KMS-11 (cell line): ENCODE measurements around the gene FSTL5.

Source experiments
- H2AFZ ChIP-seq: fragments of 200-600 bp; sonication (generic); 2 replicates; pipeline ENCODE4 v1.6.1; 2016; ENCODE audit warnings: antibody characterized with exemption, mixed run types, low read depth
- H3K27ac ChIP-seq: fragments of 200-600 bp; sonication (generic); 2 replicates; pipeline ENCODE4 v1.6.1; 2016; ENCODE audit warnings: mild to moderate bottlenecking, mixed run types
- H3K27me3 ChIP-seq: fragments of 200-600 bp; sonication (generic); 2 replicates; pipeline ENCODE4 v1.6.1; 2017; ENCODE audit warnings: mild to moderate bottlenecking, low read depth, mixed run types, moderate library complexity; ENCODE audit not compliant: insufficient read depth
- H3K36me3 ChIP-seq: fragments of 200-600 bp; sonication (generic); 2 replicates; pipeline ENCODE4 v1.6.1; 2017; ENCODE audit warnings: mild to moderate bottlenecking, mixed run types; ENCODE audit not compliant: insufficient read depth
- H3K4me1 ChIP-seq: fragments of 200-600 bp; sonication (generic); 2 replicates; pipeline ENCODE4 v1.6.1; 2016; ENCODE audit warnings: mild to moderate bottlenecking, low read depth, mixed run types; ENCODE audit not compliant: poor library complexity, severe bottlenecking
- H3K4me2 ChIP-seq: fragments of 200-600 bp; sonication (generic); 2 replicates; pipeline ENCODE4 v1.7.0; 2016; ENCODE audit warnings: mild to moderate bottlenecking, mixed run types
- H3K4me3 ChIP-seq: fragments of 200-600 bp; sonication (generic); IDR thresholded peaks from 2 replicates; pipeline ENCODE4 v1.6.1; 2017; ENCODE audit warnings: low read depth, low read length, mixed read lengths; ENCODE audit not compliant: insufficient read depth
- H3K79me2 ChIP-seq: fragments of 200-600 bp; sonication (generic); 2 replicates; pipeline ENCODE4 v1.6.1; 2016; ENCODE audit warnings: low read depth, mixed run types; ENCODE audit not compliant: insufficient read depth
- H3K9ac ChIP-seq: fragments of 200-600 bp; sonication (generic); 2 replicates; pipeline ENCODE4 v1.6.1; 2016; ENCODE audit warnings: mild to moderate bottlenecking, mixed run types
- H4K20me1 ChIP-seq: fragments of 200-600 bp; sonication (generic); 2 replicates; pipeline ENCODE4 v1.6.1; 2016; ENCODE audit warnings: mild to moderate bottlenecking, mixed run types; ENCODE audit not compliant: insufficient read depth
- TF ChIP-seq, protein P1 (sequence below): fragments of 200-600 bp; sonication (generic); conservative IDR thresholded peaks from 2 replicates; pipeline ENCODE4 v1.6.1; 2017; ENCODE audit warnings: low read depth, mild to moderate bottlenecking, antibody characterized with exemption, low read length, moderate library complexity, mixed read lengths

FSTL5 gene

DNA sequence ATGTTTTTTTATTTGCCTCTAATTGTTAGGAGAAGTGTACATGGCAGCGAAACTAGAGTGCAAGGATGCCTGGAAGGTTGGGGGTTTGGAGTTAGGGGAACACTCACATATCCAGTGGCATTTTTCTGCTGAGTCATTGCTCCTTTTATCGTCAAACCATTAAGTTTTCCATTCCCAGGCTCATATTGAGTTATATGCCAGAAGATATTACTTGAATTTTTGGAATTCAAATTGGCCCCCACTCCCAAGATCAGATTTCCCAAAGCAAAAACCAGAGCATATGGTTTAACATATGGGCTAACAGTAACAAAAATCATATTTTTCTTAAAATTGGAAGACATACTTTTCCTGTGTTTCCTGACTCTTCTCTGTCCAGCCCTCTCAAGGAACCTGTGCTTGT lies 152.7 kb downstream of the FSTL5 start:
- no peaks in the 10 kb centered on the region for H3K79me2 ChIP-seq
- TF ChIP-seq, protein P1, sequence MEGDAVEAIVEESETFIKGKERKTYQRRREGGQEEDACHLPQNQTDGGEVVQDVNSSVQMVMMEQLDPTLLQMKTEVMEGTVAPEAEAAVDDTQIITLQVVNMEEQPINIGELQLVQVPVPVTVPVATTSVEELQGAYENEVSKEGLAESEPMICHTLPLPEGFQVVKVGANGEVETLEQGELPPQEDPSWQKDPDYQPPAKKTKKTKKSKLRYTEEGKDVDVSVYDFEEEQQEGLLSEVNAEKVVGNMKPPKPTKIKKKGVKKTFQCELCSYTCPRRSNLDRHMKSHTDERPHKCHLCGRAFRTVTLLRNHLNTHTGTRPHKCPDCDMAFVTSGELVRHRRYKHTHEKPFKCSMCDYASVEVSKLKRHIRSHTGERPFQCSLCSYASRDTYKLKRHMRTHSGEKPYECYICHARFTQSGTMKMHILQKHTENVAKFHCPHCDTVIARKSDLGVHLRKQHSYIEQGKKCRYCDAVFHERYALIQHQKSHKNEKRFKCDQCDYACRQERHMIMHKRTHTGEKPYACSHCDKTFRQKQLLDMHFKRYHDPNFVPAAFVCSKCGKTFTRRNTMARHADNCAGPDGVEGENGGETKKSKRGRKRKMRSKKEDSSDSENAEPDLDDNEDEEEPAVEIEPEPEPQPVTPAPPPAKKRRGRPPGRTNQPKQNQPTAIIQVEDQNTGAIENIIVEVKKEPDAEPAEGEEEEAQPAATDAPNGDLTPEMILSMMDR: no peak
- no peaks in the 10 kb centered on the region for H4K20me1 ChIP-seq
- peaks cover 8% of the 10 kb centered on the region for H3K4me1 ChIP-seq
- no peak overlapping the region for H3K27ac ChIP-seq
- no peaks in the 10 kb centered on the region for H3K27me3 ChIP-seq
- no peaks in the 10 kb centered on the region for H3K36me3 ChIP-seq
- no peak overlapping the region for H3K4me3 ChIP-seq
- no peak overlapping the region for H3K9ac ChIP-seq
- H2AFZ ChIP-seq: no peak overlapping the region
- H3K4me2 ChIP-seq: no peak overlapping the region

- Histone ChIP-seq H3K4me3 (no peak overlapping the region), H3K9ac (no peak overlapping the region), H3K27me3 (no peaks in the 10 kb centered on the region), H3K4me2 (no peak overlapping the region), H4K20me1 (no peaks in the 10 kb centered on the region), H3K79me2 (no peaks in the 10 kb centered on the region), H3K27ac (no peak overlapping the region), H2AFZ (no peak overlapping the region), H3K4me1 (peaks cover 8% of the 10 kb centered on the region), H3K36me3 (no peaks in the 10 kb centered on the region)
- TF ChIP-seq, protein P1: no peak
These were observed 153.4 kb downstream of the FSTL5 start for GRCh38 chr4:162010362-162010761.

- Histone ChIP-seq H2AFZ (no peak overlapping the region), H3K79me2 (no peaks in the 10 kb centered on the region), H4K20me1 (no peaks in the 10 kb centered on the region), H3K36me3 (no peaks in the 10 kb centered on the region), H3K4me3 (no peak overlapping the region), H3K4me2 (no peak overlapping the region), H3K27ac (no peak overlapping the region), H3K27me3 (no peaks in the 10 kb centered on the region), H3K9ac (no peak overlapping the region), H3K4me1 (no peaks in the 10 kb centered on the region)
- TF ChIP-seq, protein P1: no peak
These were observed 171.5 kb downstream of the FSTL5 start for GRCh38 chr4:161992317-161992716.

- Histone ChIP-seq H3K79me2 (no peaks in the 10 kb centered on the region), H3K4me3 (no peak overlapping the region), H4K20me1 (no peaks in the 10 kb centered on the region), H3K36me3 (no peaks in the 10 kb centered on the region), H3K4me1 (no peaks in the 10 kb centered on the region), H2AFZ (no peak overlapping the region), H3K4me2 (no peak overlapping the region), H3K27me3 (no peaks in the 10 kb centered on the region), H3K9ac (no peak overlapping the region), H3K27ac (no peak overlapping the region)
- TF ChIP-seq, protein P1: no peak
These were observed 172.0 kb downstream of the FSTL5 start for GRCh38 chr4:161991811-161992210.
